CD4-positive, alpha-beta T cell treated with Interleukin-2 at 100 ng/mL for 4 hours (primary cell): Measurements from ENCODE around the gene TRAPPC12.
"Not testable (repeated sequence)": the region's sequence is repeated elsewhere in the genome, so short reads cannot be mapped to it uniquely, and the experiment has no call there.

ENCODE experiments used
- DNase-seq: peaks from one replicate; pipeline ENCODE4 v3.0.0-alpha.2; 2020; ENCODE audit warnings: low spot score

The TRAPPC12 gene

GRCh38 chr2:3432693-3433338 lies 53.3 kb downstream of the TRAPPC12 start:
- DNase-seq: no peak

- DNase-seq: no peak
Measured at GRCh38 chr2:3433339-3433699, 53.8 kb downstream of the TRAPPC12 start.

- no peak for DNase-seq
Measured at GRCh38 chr2:3433776-3434400, 54.4 kb downstream of the TRAPPC12 start.

GRCh38 chr2:3434654-3435053 lies 55.2 kb downstream of the TRAPPC12 start:
- no peak for DNase-seq

- no peak for DNase-seq
Measured at GRCh38 chr2:3435445-3435844, 56.0 kb downstream of the TRAPPC12 start.

GRCh38 chr2:3440477-3440876 lies 61.0 kb downstream of the TRAPPC12 start:
- DNase-seq: no peak

GRCh38 chr2:3441465-3441864 lies 62.0 kb downstream of the TRAPPC12 start:
- DNase-seq: no peak

GRCh38 chr2:3442185-3442584 lies 62.7 kb downstream of the TRAPPC12 start:
- no peak for DNase-seq

- DNase-seq: no peak
Measured at GRCh38 chr2:3443083-3443482, 63.6 kb downstream of the TRAPPC12 start.

- no peak for DNase-seq
Measured at GRCh38 chr2:3443506-3444084, 64.1 kb downstream of the TRAPPC12 start.

GRCh38 chr2:3445891-3446290 lies 66.4 kb downstream of the TRAPPC12 start:
- DNase-seq: no peak

- no peak for DNase-seq
Measured at GRCh38 chr2:3446381-3446780, 66.9 kb downstream of the TRAPPC12 start.

- not testable (repeated sequence) for DNase-seq
Measured at GRCh38 chr2:3447186-3447585, 67.7 kb downstream of the TRAPPC12 start.

- DNase-seq: no peak
Measured at GRCh38 chr2:3447789-3448317, 68.4 kb downstream of the TRAPPC12 start.

- DNase-seq: not testable (repeated sequence)
Measured at GRCh38 chr2:3448441-3448911, 69.0 kb downstream of the TRAPPC12 start.

- no peak for DNase-seq
Measured at GRCh38 chr2:3449086-3449485, 69.6 kb downstream of the TRAPPC12 start.

GRCh38 chr2:3449936-3450335 lies 70.4 kb downstream of the TRAPPC12 start:
- DNase-seq: no peak

- no peak for DNase-seq
Measured at GRCh38 chr2:3450385-3451010, 71.0 kb downstream of the TRAPPC12 start.

- no peak for DNase-seq
Measured at GRCh38 chr2:3451169-3451568, 71.7 kb downstream of the TRAPPC12 start.

- DNase-seq: no peak
Measured at GRCh38 chr2:3451926-3452671, 72.6 kb downstream of the TRAPPC12 start.

- DNase-seq: no peak
Measured at GRCh38 chr2:3453190-3453999, 73.9 kb downstream of the TRAPPC12 start.
